NT2/D1 (cell line): ENCODE data around the gene USP35.

Experiments
- DNase-seq: peaks from one replicate; pipeline ENCODE4 v3.0.0-alpha.2; 2011; ENCODE audit warnings: low read depth, low spot score
- H3K27me3 ChIP-seq: 2 replicates; pipeline ENCODE4 v1.6.0; 2011; ENCODE audit warnings: mild to moderate bottlenecking; ENCODE audit not compliant: insufficient read length, insufficient read depth
- H3K36me3 ChIP-seq: 2 replicates; pipeline ENCODE4 v1.6.1; 2011; ENCODE audit warnings: mild to moderate bottlenecking, low read length, mixed read lengths; ENCODE audit not compliant: insufficient read depth, insufficient read length
- H3K4me1 ChIP-seq: 2 replicates; pipeline ENCODE4 v1.5.1; 2011; ENCODE audit not compliant: insufficient read depth, insufficient read length
- H3K4me3 ChIP-seq: 2 replicates; pipeline ENCODE4 v1.5.1; 2011; ENCODE audit warnings: low read depth; ENCODE audit not compliant: insufficient read length
- H3K9ac ChIP-seq: 2 replicates; pipeline ENCODE4 v1.6.0; 2011; ENCODE audit warnings: low read depth; ENCODE audit not compliant: insufficient read length
- H3K9me3 ChIP-seq: 2 replicates; pipeline ENCODE4 v1.5.1; 2011; ENCODE audit warnings: mild to moderate bottlenecking, low read length; ENCODE audit not compliant: insufficient read depth
- SUZ12 ChIP-seq: IDR thresholded peaks from 2 replicates; pipeline ENCODE4 v1.6.1; 2011; ENCODE audit not compliant: insufficient read length, insufficient read depth; ENCODE audit errors: extremely low read depth
- YY1 ChIP-seq: IDR thresholded peaks from 2 replicates; pipeline ENCODE4 v1.6.1; 2011; ENCODE audit not compliant: insufficient read length, insufficient read depth
- ZNF274 ChIP-seq: IDR thresholded peaks from 2 replicates; pipeline ENCODE4 v1.6.1; 2011; ENCODE audit warnings: mild to moderate bottlenecking, low read depth, low read length

Gene USP35

DNA sequence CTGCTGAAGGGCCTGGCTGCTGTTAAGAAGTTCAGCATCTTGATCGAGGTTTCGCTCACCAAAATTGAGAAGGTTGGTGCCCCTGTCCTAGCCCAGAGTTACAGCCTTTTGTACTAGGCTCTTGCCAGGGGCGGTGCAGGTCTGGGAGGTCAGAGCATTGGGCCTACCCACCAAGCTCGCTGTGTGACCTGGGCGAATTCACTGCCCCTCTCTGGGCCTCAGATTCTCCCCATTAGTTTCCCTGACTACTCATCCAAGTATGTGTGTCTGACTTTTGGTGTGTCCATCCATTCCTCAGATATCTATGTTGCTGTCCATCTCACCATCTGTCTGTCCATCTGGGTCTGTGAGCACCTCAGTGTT lies 10.9 kb downstream of the USP35 start:
- peaks cover 41% of the 10 kb centered on the region for H3K36me3 ChIP-seq
- DNase-seq: no peak
- H3K9ac ChIP-seq: no peak overlapping the region
- no peak overlapping the region for H3K4me3 ChIP-seq
- H3K9me3 ChIP-seq: no peaks in the 10 kb centered on the region
- no peaks in the 10 kb centered on the region for H3K27me3 ChIP-seq
- TF ChIP-seq ZNF274: no peak
- no peak for TF ChIP-seq SUZ12
- TF ChIP-seq YY1: no peak
- H3K4me1 ChIP-seq: no peaks in the 10 kb centered on the region

GRCh38 chr11:78200061-78200460 lies 11.3 kb downstream of the USP35 start:
- Histone ChIP-seq H3K27me3 (no peaks in the 10 kb centered on the region), H3K4me3 (no peak overlapping the region), H3K4me1 (no peaks in the 10 kb centered on the region), H3K9me3 (no peaks in the 10 kb centered on the region), H3K9ac (no peak overlapping the region), H3K36me3 (peaks cover 39% of the 10 kb centered on the region)
- no peak for DNase-seq
- TF ChIP-seq YY1: no peak
- TF ChIP-seq ZNF274: no peak
- no peak for TF ChIP-seq SUZ12

GRCh38 chr11:78200553-78200952 lies 11.8 kb downstream of the USP35 start:
- no peak overlapping the region for H3K4me3 ChIP-seq
- H3K9me3 ChIP-seq: no peaks in the 10 kb centered on the region
- H3K9ac ChIP-seq: no peak overlapping the region
- H3K36me3 ChIP-seq: peaks cover 39% of the 10 kb centered on the region
- H3K27me3 ChIP-seq: no peaks in the 10 kb centered on the region
- TF ChIP-seq ZNF274 (no peak), SUZ12 (no peak), YY1 (no peak)
- no peaks in the 10 kb centered on the region for H3K4me1 ChIP-seq
- no peak for DNase-seq

- Histone ChIP-seq H3K4me3 (no peak overlapping the region), H3K4me1 (no peaks in the 10 kb centered on the region), H3K9me3 (no peaks in the 10 kb centered on the region), H3K36me3 (peaks cover 39% of the 10 kb centered on the region), H3K27me3 (no peaks in the 10 kb centered on the region), H3K9ac (no peak overlapping the region)
- TF ChIP-seq YY1 (no peak), ZNF274 (no peak), SUZ12 (no peak)
- DNase-seq: no peak
Measured at GRCh38 chr11:78201096-78201818, 12.5 kb downstream of the USP35 start.

- H3K4me3 ChIP-seq: no peak overlapping the region
- H3K9ac ChIP-seq: no peak overlapping the region
- no peaks in the 10 kb centered on the region for H3K4me1 ChIP-seq
- H3K36me3 ChIP-seq: peaks cover 33% of the 10 kb centered on the region
- DNase-seq: no peak
- no peaks in the 10 kb centered on the region for H3K27me3 ChIP-seq
- H3K9me3 ChIP-seq: no peaks in the 10 kb centered on the region
- TF ChIP-seq SUZ12 (no peak), ZNF274 (no peak), YY1 (no peak)
Measured at GRCh38 chr11:78202733-78203167, 14.0 kb downstream of the USP35 start.

- H3K36me3 ChIP-seq: peaks cover 29% of the 10 kb centered on the region
- no peak overlapping the region for H3K9ac ChIP-seq
- H3K4me3 ChIP-seq: no peak overlapping the region
- TF ChIP-seq SUZ12: no peak
- TF ChIP-seq ZNF274: no peak
- no peak for TF ChIP-seq YY1
- H3K4me1 ChIP-seq: no peaks in the 10 kb centered on the region
- no peak for DNase-seq
- no peaks in the 10 kb centered on the region for H3K9me3 ChIP-seq
- no peaks in the 10 kb centered on the region for H3K27me3 ChIP-seq
Measured at GRCh38 chr11:78203184-78203583, 14.5 kb downstream of the USP35 start.

DNA sequence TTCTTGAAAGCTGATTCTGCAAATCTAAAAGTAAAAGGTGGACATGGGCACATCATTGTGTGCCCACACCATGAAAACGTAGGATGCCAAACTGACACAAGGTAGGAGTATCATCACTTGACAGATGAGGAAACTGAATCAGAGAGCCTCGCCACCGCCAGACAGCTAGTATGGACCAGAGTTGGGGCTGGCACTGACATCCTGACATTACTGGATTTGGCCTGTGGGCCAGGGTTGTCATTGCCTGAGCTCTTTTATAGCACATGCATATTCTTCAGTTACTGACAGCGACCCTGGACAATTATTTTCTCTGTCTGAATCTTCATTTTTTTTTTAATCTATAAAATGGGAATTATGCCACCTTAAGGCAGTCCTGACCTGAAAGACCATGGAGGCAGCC lies 16.5 kb downstream of the USP35 start:
- H3K27me3 ChIP-seq: no peaks in the 10 kb centered on the region
- H3K4me3 ChIP-seq: no peak overlapping the region
- no peak overlapping the region for H3K9ac ChIP-seq
- H3K4me1 ChIP-seq: peaks cover 4% of the 10 kb centered on the region
- peaks cover 26% of the 10 kb centered on the region for H3K36me3 ChIP-seq
- DNase-seq: no peak
- no peaks in the 10 kb centered on the region for H3K9me3 ChIP-seq
- TF ChIP-seq SUZ12: no peak
- no peak for TF ChIP-seq ZNF274
- no peak for TF ChIP-seq YY1
